Heart right ventricle (tissue), 16 donors: ENCODE results near the gene ATF7. TPM values are rescaled to one million over a fixed set of nuclear protein-coding genes. Genes with fewer than 3 reads are reported as not detected.

Experiments
- ATAC-seq, 8 donors: fragments of 200-7000 bp; cut with Tn5 transposase; one replicate each; pipeline ENCODE4 v1.9.1; 2020; ENCODE audit warnings: mild to moderate bottlenecking in 8 of 8, moderate library complexity in 8 of 8, moderate number of reproducible peaks in 1 of 8
- DNase-seq, 2 donors: peaks; one replicate each; pipeline ENCODE4 v3.0.0-alpha.2; 2020
- H3K27ac ChIP-seq, 10 donors: fragments of 200-600 bp; sonication (generic) in 2 of 10; one replicate each; pipeline versions ENCODE4 v1.5.0 to v1.8.0; 2020 to 2022; ENCODE audit warnings: mild to moderate bottlenecking in 3 of 10
- H3K27me3 ChIP-seq, 7 donors: fragments of 200-600 bp; one replicate each; pipeline ENCODE4 v1.8.0; 2021 to 2022; ENCODE audit warnings: mild to moderate bottlenecking in 2 of 7
- H3K36me3 ChIP-seq, 9 donors: fragments of 200-600 bp; sonication (generic) in 1 of 9; one replicate each; pipeline versions ENCODE4 v1.5.0 to v1.8.0; 2020 to 2022; ENCODE audit warnings: mild to moderate bottlenecking in 2 of 9
- H3K4me1 ChIP-seq, 9 donors: fragments of 200-600 bp; sonication (generic) in 1 of 9; one replicate each; pipeline versions ENCODE4 v1.5.0 to v1.8.0; 2020 to 2022; ENCODE audit warnings: mild to moderate bottlenecking in 4 of 9
- H3K4me3 ChIP-seq, 10 donors: fragments of 200-600 bp; sonication (generic) in 2 of 10; one replicate each; pipeline versions ENCODE4 v1.5.0 to v1.8.0; 2020 to 2022; ENCODE audit warnings: mild to moderate bottlenecking in 7 of 10, moderate library complexity in 2 of 10
- H3K9me3 ChIP-seq, 11 donors: fragments of 200-600 bp in 10 of 11; sonication (generic) in 2 of 11; one replicate each; pipeline versions ENCODE4 v1.5.0 to v1.8.0; 2013 to 2022; ENCODE audit warnings: mild to moderate bottlenecking in 2 of 11, control low read depth in 1 of 11, moderate library complexity in 1 of 11
- WGBS, 2 donors: extraction: QIAGEN DNeasy Blood & Tissue Kit; methylation state at CpG; one replicate each; pipeline ENCODE4 v1.1.7; 2013; ENCODE audit warnings: inconsistent platforms in 1 of 2; 5-methylcytosine and 5-hydroxymethylcytosine counted together
- intact Hi-C, 10 donors: fragments of 100-400 bp; cut with DNase I; formaldehyde crosslinking; loops; one replicate each; pipeline versions ENCODE4 v1.11.1 to v1.14.2; 2022
- polyA plus RNA-seq, 2 donors: library from polyadenylated mRNA; stranded (reverse); fragments of 200-250 nt; gene quantifications; one replicate each; pipeline ENCODE4 v1.2.3, GENCODE V29; 2013
- total RNA-seq, 10 donors: library from RNA; stranded (reverse); fragmentation: NEBNext Ultra II Directional in 3 of 10; extraction: Animal tissue kit (Norgen Biotek cat#: 25700) in 3 of 10; gene quantifications; one replicate each; pipeline versions ENCODE4 v1.2.1 to v1.2.4, GENCODE V29; 2021 to 2023
- TF ChIP-seq, protein P1 (sequence below), 9 donors: fragments of 200-600 bp; sonication (generic) in 2 of 9; IDR thresholded peaks; one replicate each; pipeline versions ENCODE4 v1.5.0 to v1.8.0; 2021 to 2022; ENCODE audit warnings: antibody characterized with exemption in 9 of 9, mild to moderate bottlenecking in 5 of 9, moderate library complexity in 1 of 9
- donor health status: Arrhythmogenic right ventricular cardiomyopathy.
- donor health status: ischemic (EF 13 %, LVEDD 7.1; RV severe dilation, severe dysfunction).
- donor health status: healthy with polysubstance abuse.
- donor health status: DM: no; HTN: yes; CAD: no.
- donor health status: DM: no; HTN: no; CAD: no.
- donor health status: ischemic (EF 25% LVEDD 6.9; RV normal size, moderate dysfunction).
- donor health status: ischemic (EF 25% LVEDD 5.7; RV mildly dilated, moderate dysfunction).
- donor health status: healthy.
- donor health status: DM: yes; HTN: yes; CAD: no.
- donor health status: Ischemic cardiomyopathy.
- donor health status: ischemic (EF 35%, LVEDD 5.7; RV mildly dilated, moderate dysfunction).
- donor health status: nonischemic (EF 11% LVEDD 7.7; RV severe dilation, severe dysfunction).
- donor health status: DM: yes; HTN: yes; CAD: no.
- donor health status: PGD.
- donor health status: ischemic (EF 29% LVEDD 5.4; RV normal size, mild dysfunction).
- donor health status: nonischemic (EF 23%, LVEDD 6.1; RV moderate dilation, normal function).

Gene ATF7
- total and polyA plus RNA-seq, 12 donors: 12.6 to 47.8 (median 33.7) TPM

DNA sequence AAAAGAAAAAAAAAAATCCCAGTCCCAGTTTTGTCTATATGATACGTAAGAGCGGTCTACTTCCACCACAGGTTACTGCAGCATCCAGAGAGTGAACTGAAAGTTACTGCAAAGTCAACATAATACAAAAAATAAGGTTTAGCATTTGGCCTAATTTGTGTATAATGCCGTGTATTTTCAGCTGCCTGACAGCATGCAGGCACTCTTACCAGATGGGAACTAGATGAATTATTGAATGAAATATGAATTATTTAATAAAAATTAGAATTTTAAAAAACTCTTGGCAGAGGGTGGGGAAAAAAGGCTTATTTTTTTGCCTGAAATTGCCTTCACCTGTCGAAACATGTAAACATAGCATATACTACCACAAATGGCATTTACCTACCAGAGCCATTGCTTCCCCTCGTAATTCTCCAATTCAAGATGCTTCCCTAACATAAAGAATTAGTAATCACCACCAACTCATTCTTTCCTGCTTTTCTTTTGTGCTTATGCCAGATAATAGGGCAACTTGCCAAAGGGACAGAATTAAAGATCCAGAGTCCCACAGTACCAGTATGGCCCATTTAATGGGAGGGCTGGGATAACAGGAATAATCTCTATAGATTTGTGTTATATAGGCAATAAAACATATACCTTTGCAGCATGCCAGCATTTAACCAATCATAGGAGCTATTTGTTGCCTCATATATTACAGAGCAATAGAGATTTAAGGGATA is 31.1 kb downstream of the ATF7 start:
- Histone ChIP-seq H3K9me3 (no peaks in the 10 kb centered on the region), H3K36me3 (peaks cover 0 to 32% (median 0%) of the 10 kb centered on the region in 9 donors), H3K27ac (peak overlapping the region in 5 of 10 donors; percentile 3 to 81 (median 73)), H3K27me3 (no peaks in the 10 kb centered on the region), H3K4me3 (no peak overlapping the region), H3K4me1 (peaks cover 18 to 90% (median 74%) of the 10 kb centered on the region in 9 donors)
- WGBS, 2 donors: 85 to 89% methylated on average over 5 of the region's 5 CpGs
- TF ChIP-seq, protein P1, sequence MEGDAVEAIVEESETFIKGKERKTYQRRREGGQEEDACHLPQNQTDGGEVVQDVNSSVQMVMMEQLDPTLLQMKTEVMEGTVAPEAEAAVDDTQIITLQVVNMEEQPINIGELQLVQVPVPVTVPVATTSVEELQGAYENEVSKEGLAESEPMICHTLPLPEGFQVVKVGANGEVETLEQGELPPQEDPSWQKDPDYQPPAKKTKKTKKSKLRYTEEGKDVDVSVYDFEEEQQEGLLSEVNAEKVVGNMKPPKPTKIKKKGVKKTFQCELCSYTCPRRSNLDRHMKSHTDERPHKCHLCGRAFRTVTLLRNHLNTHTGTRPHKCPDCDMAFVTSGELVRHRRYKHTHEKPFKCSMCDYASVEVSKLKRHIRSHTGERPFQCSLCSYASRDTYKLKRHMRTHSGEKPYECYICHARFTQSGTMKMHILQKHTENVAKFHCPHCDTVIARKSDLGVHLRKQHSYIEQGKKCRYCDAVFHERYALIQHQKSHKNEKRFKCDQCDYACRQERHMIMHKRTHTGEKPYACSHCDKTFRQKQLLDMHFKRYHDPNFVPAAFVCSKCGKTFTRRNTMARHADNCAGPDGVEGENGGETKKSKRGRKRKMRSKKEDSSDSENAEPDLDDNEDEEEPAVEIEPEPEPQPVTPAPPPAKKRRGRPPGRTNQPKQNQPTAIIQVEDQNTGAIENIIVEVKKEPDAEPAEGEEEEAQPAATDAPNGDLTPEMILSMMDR (IDR thresholded peaks at IDR 0.05): no peak
- no peak for DNase-seq
- no peak for ATAC-seq
- intact Hi-C loops: loop anchor here in 5 of 10 donors (5.0 to 10.0 kb wide), 2 partner anchors 50 to 82 kb away; partner anchors contain the start of gene ATP5MC2 (in 3 of the 5)

DNA sequence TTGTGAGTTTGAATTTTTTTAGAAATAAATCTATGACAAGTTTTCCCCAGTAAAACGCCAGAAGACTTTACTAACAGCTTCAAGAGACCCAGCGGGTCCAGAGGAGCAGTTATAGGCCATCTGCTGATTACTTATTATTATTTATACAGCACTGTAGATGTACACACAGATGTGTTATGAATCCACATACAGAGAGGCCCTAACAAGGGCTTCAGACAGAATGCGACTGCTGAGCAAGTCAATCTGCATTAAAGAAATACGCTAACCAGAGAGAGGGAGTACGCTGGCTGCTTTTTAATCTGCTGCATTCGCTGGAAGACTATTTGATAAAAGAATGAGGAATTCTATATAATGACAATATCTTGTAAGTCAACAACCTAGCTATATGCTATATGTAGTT is 32.5 kb downstream of the ATF7 start:
- intact Hi-C loops: loop anchor here in 3 of 10 donors (10.0 kb wide), 1 partner anchor 49 kb away; no protein-coding TSS in a partner anchor
- Histone ChIP-seq H3K9me3 (no peaks in the 10 kb centered on the region), H3K36me3 (peaks cover 0 to 18% (median 0%) of the 10 kb centered on the region in 9 donors), H3K4me1 (peaks cover 18 to 98% (median 81%) of the 10 kb centered on the region in 9 donors), H3K4me3 (no peak overlapping the region), H3K27me3 (no peaks in the 10 kb centered on the region), H3K27ac (peak overlapping the region in 1 of 10 donors; percentile 3)
- ATAC-seq (no peak), DNase-seq (no peak)
- 72 to 87% methylated on average over 6 of the region's 6 CpGs for WGBS, 2 donors
- TF ChIP-seq, protein P1 (IDR thresholded peaks at IDR 0.05): no peak

DNA sequence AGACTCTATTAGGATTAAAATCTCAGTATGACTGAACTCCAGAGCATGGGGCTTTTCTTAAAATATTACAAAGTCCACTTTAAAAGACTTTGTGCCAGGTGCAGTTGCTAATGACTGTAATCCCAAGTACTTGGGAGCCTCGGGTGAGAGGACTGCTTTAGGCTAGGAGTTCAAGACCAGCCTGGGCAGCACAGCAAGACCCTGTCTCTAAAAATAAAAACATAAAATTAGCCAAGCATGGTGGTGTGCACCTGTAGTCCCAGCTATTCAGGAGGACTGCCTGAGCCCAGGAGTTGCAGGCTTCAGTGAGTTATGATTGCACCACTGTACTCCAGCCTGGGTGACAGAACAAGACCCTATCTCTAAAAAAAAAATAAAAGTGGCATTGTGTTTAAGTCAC is 33.2 kb downstream of the ATF7 start:
- WGBS, 2 donors: 64 to 65% methylated on average over 1 of the region's 1 CpG
- ATAC-seq (no peak), DNase-seq (no peak)
- H3K27me3 ChIP-seq: no peaks in the 10 kb centered on the region
- H3K4me3 ChIP-seq: no peak overlapping the region
- H3K36me3 ChIP-seq: peaks cover 0 to 12% (median 0%) of the 10 kb centered on the region in 9 donors
- H3K27ac ChIP-seq: peak overlapping the region in 2 of 10 donors; percentile 24 to 73
- TF ChIP-seq, protein P1 (IDR thresholded peaks at IDR 0.05): no peak
- peaks cover 18 to 100% (median 77%) of the 10 kb centered on the region in 9 donors for H3K4me1 ChIP-seq
- no peaks in the 10 kb centered on the region for H3K9me3 ChIP-seq
- intact Hi-C loops: loop anchor here in 3 of 10 donors (10.0 kb wide), 1 partner anchor 48 kb away; no protein-coding TSS in a partner anchor

- 74 to 86% methylated on average over 1 of the region's 1 CpG for WGBS, 2 donors
- H3K4me1 ChIP-seq: peaks cover 15 to 96% (median 71%) of the 10 kb centered on the region in 9 donors
These were observed 33.8 kb downstream of the ATF7 start for GRCh38 chr12:53592426-53592825.

More at GRCh38 chr12:53592426-53592825, 33.8 kb downstream of the ATF7 start:
- no peaks in the 10 kb centered on the region for H3K9me3 ChIP-seq
- ATAC-seq: no peak
- intact Hi-C loops: loop anchor here in 3 of 10 donors (10.0 kb wide), 1 partner anchor 48 kb away; no protein-coding TSS in a partner anchor
- peak overlapping the region in 8 of 10 donors; percentile 24 to 78 (median 70) for H3K27ac ChIP-seq
- H3K27me3 ChIP-seq: no peaks in the 10 kb centered on the region
- TF ChIP-seq, protein P1 (IDR thresholded peaks at IDR 0.05): no peak
- DNase-seq: no peak
- H3K36me3 ChIP-seq: peaks cover 0 to 8% (median 0%) of the 10 kb centered on the region in 9 donors
- H3K4me3 ChIP-seq: peak overlapping the region in 1 of 10 donors; percentile 25
